Stimulated activated naive CD8-positive, alpha-beta T cell treated with anti-CD3 and anti-CD28 coated beads, Interleukin-15, Interleukin-2, amounts not matched to agents 100 ng/mL and 50 ng/mL, for 24 hours (primary cell): ENCODE measurements around the gene DCC.

Experiments
- H3K27ac Mint-ChIP-seq: one replicate; pipeline ENCODE4 v1.8.0; 2021; ENCODE audit warnings: mild to moderate bottlenecking, mixed read lengths
- H3K27me3 Mint-ChIP-seq: one replicate; pipeline ENCODE4 v1.8.0; 2021; ENCODE audit warnings: mixed read lengths
- H3K36me3 Mint-ChIP-seq: one replicate; pipeline ENCODE4 v1.8.0; 2021; ENCODE audit warnings: low read depth, mixed read lengths
- H3K4me1 Mint-ChIP-seq: one replicate; pipeline ENCODE4 v1.8.0; 2021; ENCODE audit warnings: low read depth, mixed read lengths
- H3K4me3 Mint-ChIP-seq: one replicate; pipeline ENCODE4 v1.8.0; 2021; ENCODE audit warnings: mild to moderate bottlenecking, mixed read lengths
- H3K9me3 Mint-ChIP-seq: one replicate; pipeline ENCODE4 v1.8.0; 2021; ENCODE audit warnings: mixed read lengths

DCC gene

DNA sequence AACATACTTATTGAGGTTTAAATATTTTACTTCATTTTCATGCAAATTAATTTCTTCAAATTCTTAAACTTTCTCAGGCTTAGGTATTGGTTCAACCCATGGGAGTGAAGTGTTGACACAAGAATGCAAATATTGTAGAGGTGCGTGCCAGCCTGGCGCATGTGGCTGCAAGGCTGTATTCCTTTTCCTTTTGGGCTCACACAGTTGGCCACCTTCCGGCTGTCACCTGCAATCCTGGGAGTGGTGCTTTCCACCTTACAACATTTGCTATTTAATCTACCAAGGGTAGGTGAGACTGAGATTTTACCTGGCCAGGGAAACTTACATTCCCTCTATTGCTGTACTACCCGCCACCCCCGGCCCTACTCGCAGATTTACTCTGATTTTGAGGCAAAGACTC is 141.1 kb downstream of the DCC start:
- Mint-ChIP-seq H3K27ac (no peak overlapping the region), H3K27me3 (no peaks in the 10 kb centered on the region), H3K9me3 (peaks cover 7% of the 10 kb centered on the region), H3K4me3 (no peak overlapping the region), H3K4me1 (no peaks in the 10 kb centered on the region), H3K36me3 (no peaks in the 10 kb centered on the region)

DNA sequence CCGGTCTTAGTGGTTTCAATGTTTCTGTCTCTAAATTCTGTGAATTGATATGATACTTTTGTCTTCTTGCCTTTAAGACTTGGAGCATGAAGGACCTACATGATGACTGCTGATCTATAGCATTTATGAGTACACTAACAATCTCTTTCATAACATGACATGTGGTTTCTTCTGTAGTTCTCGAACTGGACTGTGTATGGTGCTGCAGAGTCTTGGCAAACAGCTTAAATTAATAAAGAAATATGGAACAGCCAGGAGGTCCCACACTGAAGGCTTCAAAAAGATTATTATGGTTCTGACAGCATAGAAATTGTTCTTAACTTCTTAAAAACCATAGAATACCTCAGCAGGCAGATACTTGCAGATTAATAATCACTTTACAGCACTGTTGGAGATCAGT is 145.0 kb downstream of the DCC start:
- H3K4me3 Mint-ChIP-seq, result no peak overlapping the region
- H3K9me3 Mint-ChIP-seq, result peaks cover 4% of the 10 kb centered on the region
- H3K27ac Mint-ChIP-seq, result no peak overlapping the region
- no peaks in the 10 kb centered on the region for H3K4me1 Mint-ChIP-seq
- H3K27me3 Mint-ChIP-seq, result no peaks in the 10 kb centered on the region
- no peaks in the 10 kb centered on the region for H3K36me3 Mint-ChIP-seq

DNA sequence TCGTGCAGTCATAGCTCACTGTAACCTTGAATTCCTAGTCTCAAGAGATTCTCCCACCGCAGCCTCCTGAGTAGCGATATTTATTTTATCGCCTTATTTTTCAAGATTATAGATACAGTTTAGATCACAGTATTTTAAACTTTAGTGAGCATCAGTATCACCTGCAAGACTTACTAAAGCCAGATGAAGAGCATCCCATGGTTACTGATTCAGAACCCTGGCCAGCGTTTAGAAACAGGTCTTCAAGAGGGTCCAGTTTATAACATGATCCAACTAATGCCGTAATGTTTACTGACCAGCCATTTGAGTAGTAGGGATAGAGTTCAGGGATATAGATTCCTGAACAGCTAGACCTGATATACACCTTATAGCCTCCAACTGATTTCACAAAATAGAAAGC is 146.1 kb downstream of the DCC start:
- H3K27me3 Mint-ChIP-seq, result no peaks in the 10 kb centered on the region
- H3K36me3 Mint-ChIP-seq, result no peaks in the 10 kb centered on the region
- H3K4me3 Mint-ChIP-seq, result no peak overlapping the region
- H3K27ac Mint-ChIP-seq, result no peak overlapping the region
- H3K9me3 Mint-ChIP-seq, result peaks cover 4% of the 10 kb centered on the region
- no peaks in the 10 kb centered on the region for H3K4me1 Mint-ChIP-seq

DNA sequence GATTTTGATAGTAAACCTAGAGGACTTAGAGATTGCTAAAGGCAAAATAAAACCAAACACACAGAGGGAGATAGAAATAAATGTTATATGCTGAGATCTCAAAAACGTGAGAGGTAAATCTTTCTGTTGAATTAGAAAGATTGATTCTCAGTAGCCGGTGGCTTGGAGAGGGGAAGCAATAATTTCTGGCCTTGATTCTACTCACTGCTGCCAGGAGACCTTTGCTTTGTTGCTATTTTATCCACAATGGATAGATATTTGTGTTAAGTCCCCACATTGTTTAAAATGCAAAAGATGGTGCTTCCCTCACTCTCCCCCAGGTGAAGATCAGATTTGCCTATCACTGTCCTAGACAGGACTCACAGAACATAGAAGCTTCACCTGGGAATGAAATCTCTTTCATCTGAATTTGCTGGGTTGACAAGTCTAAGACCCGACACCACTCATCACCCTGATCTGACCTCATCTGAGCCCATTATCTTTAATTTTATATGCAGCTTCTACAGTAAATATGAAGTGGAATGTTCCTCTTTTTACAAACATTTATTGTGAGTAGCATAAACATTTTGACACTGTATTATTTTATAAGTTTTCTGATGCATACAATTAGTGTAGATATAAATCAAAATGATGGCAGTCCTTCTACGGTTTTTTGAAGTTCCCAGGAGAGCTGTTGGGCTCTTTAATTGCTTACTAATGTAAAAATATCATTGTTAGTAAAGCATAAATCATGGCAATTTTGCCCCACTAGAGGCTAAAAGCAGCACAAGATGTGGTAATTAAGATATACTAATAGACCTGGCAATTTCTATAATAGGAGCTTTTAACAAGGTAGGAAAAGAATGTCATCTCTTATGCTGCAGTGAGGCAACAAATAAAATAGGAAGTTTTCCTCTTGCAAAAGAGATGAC is 149.7 kb downstream of the DCC start:
- H3K9me3 Mint-ChIP-seq, result peaks cover 9% of the 10 kb centered on the region
- H3K36me3 Mint-ChIP-seq, result no peaks in the 10 kb centered on the region
- H3K27me3 Mint-ChIP-seq, result no peaks in the 10 kb centered on the region
- no peak overlapping the region for H3K4me3 Mint-ChIP-seq
- no peak overlapping the region for H3K27ac Mint-ChIP-seq
- H3K4me1 Mint-ChIP-seq, result no peaks in the 10 kb centered on the region

DNA sequence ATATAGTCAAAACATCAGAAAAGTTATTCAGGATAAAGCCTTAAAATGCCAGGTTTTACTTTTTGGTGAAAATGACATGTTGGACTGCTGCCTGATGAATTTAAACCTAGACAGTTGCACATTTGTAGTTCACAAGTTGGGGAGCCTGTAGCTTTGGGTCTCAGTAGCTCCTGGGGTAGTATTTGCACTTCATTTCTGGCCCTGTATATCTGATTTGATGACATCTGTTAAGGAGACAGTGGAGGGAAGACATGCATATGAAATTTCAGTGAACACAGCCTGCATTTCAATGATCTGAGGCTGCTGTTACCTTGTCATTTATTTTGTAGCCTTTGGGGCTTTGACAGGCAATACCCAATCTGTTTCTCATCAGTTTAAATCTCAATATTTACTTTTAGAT is 156.4 kb downstream of the DCC start:
- Mint-ChIP-seq H3K27me3 (no peaks in the 10 kb centered on the region), H3K27ac (no peak overlapping the region), H3K9me3 (peaks cover 13% of the 10 kb centered on the region), H3K36me3 (no peaks in the 10 kb centered on the region), H3K4me3 (no peak overlapping the region), H3K4me1 (no peaks in the 10 kb centered on the region)

- Mint-ChIP-seq H3K4me3 (no peak overlapping the region), H3K36me3 (no peaks in the 10 kb centered on the region), H3K4me1 (no peaks in the 10 kb centered on the region), H3K27me3 (no peaks in the 10 kb centered on the region), H3K9me3 (peaks cover 8% of the 10 kb centered on the region), H3K27ac (no peak overlapping the region)
Observed at GRCh38 chr18:52499016-52499415, 159.0 kb downstream of the DCC start.

DNA sequence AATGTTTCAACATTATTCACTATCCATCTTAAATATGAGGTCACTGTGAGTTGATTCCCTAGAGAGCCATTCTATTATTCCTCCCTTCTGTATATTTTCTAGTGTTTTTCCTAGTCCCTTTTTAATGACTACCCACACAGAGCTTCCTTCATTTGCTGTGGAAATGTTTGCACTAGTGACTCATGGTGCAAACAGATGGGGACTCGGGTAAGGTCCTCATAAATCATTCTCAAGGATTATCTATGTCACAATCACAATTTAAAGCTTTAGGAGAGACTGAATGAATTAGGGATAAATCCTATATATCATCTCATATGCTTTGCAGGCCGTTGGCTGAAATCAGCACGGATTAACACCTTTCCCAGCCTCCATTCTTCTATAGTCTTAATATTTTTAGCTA is 159.6 kb downstream of the DCC start:
- Mint-ChIP-seq H3K4me3 (no peak overlapping the region), H3K36me3 (no peaks in the 10 kb centered on the region), H3K4me1 (no peaks in the 10 kb centered on the region), H3K27ac (no peak overlapping the region), H3K27me3 (no peaks in the 10 kb centered on the region), H3K9me3 (peaks cover 4% of the 10 kb centered on the region)

DNA sequence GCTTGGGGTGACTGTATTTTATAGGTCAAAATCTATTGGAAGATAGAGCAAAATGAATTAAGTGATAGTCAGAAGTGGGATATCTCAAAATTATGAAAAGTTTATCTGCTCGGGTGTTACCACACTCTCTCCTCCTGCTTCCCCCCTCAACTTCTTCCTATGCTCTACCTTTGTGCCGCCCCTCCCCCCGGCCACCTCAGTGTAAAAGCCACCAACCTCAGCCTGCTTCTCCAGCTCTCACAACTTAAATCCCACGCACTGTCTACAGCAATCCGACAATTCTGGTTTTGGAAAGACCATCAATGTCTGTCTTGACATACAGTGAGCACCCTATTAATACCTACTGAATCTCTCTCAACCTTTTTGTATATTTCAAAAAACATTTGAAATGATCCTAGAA is 164.6 kb downstream of the DCC start:
- H3K27me3 Mint-ChIP-seq, result no peaks in the 10 kb centered on the region
- H3K36me3 Mint-ChIP-seq, result no peaks in the 10 kb centered on the region
- H3K27ac Mint-ChIP-seq, result peak overlapping the region; percentile 6
- no peaks in the 10 kb centered on the region for H3K4me1 Mint-ChIP-seq
- H3K9me3 Mint-ChIP-seq, result no peaks in the 10 kb centered on the region
- H3K4me3 Mint-ChIP-seq, result no peak overlapping the region

DNA sequence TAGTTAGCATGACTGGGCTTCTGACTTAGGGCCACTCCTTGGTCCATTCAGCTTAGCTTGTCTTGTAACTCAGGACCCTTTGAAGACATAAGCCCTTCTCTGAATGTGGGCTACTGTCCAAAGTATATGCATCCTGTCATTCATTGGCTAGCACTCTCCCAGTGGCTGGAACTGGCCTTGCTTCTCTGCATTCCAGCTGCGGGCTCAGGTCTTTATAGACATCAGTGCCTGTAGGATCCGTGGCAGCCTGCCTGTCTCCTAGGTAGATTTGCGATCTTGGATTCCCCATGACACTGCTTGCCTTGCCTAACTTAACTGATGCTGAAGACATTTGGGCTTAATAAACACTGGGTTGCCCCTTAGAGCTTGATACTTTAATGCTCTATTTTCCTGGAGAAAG is 170.1 kb downstream of the DCC start:
- no peaks in the 10 kb centered on the region for H3K27me3 Mint-ChIP-seq
- no peaks in the 10 kb centered on the region for H3K36me3 Mint-ChIP-seq
- H3K4me1 Mint-ChIP-seq, result no peaks in the 10 kb centered on the region
- H3K27ac Mint-ChIP-seq, result no peak overlapping the region
- peaks cover 4% of the 10 kb centered on the region for H3K9me3 Mint-ChIP-seq
- H3K4me3 Mint-ChIP-seq, result no peak overlapping the region

GRCh38 chr18:52518086-52518485 is 178.1 kb downstream of the DCC start:
- Mint-ChIP-seq H3K27me3 (no peaks in the 10 kb centered on the region), H3K36me3 (no peaks in the 10 kb centered on the region), H3K4me3 (no peak overlapping the region), H3K27ac (no peak overlapping the region), H3K9me3 (peaks cover 4% of the 10 kb centered on the region), H3K4me1 (no peaks in the 10 kb centered on the region)

DNA sequence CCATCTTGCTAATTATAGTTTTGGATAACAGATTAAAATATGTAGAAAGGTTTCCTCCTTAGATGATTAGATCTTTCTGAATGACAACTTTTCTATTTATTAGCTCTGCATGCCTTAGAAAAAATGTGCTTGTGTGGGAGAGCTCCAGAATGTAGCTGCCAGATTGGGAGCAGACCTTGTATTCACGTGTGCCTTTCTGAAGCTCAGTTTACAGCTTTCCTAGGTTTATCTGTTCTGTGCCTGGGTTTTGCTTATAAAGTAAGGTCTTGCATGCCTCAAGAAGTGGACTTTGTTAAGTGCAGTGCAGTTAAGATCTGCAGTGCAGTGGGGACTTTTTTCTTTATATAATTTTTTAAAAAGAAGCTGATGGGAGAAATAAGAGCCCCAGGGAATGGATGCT is 179.0 kb downstream of the DCC start:
- Mint-ChIP-seq H3K27me3 (no peaks in the 10 kb centered on the region), H3K4me3 (no peak overlapping the region), H3K27ac (no peak overlapping the region), H3K4me1 (no peaks in the 10 kb centered on the region), H3K36me3 (no peaks in the 10 kb centered on the region), H3K9me3 (peaks cover 4% of the 10 kb centered on the region)

DNA sequence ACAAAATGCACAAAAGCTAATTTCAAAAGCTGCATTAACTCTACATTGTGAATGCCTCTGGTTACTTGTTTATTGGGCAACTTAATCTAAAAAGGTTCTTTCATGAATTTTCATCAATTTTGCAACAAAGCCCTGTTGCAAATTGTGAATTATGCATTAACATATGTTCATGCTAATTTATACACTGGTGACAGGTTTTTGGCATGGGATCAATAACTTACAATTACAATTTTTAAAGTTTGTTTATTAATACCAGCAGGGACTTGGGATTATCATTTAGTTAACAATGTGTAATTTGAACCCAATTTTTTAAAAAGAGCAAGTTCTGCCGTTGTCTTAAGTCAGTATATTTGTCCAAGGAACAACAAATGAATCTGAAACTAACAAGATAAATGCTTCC is 183.6 kb downstream of the DCC start:
- no peak overlapping the region for H3K27ac Mint-ChIP-seq
- no peaks in the 10 kb centered on the region for H3K27me3 Mint-ChIP-seq
- no peak overlapping the region for H3K4me3 Mint-ChIP-seq
- no peaks in the 10 kb centered on the region for H3K9me3 Mint-ChIP-seq
- no peaks in the 10 kb centered on the region for H3K36me3 Mint-ChIP-seq
- no peaks in the 10 kb centered on the region for H3K4me1 Mint-ChIP-seq

DNA sequence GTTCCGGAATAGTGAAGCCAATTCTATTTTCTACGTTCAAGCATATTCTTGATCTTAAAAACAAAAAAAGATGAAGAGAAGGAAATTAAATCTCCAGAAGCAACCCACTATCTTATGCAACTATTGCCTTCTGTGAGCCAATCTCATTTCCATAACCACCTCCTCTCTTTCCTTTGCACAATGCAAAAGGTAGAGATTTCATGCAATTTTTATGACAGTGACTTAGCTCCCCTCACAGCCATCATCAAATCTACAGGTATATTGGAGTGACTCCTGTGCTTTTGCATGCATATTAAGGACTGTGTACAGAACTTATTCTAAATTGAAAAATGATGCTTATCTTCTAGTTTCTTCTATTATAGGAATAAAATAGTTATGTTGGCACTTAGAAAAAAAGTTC is 191.8 kb downstream of the DCC start:
- H3K36me3 Mint-ChIP-seq, result no peaks in the 10 kb centered on the region
- no peak overlapping the region for H3K4me3 Mint-ChIP-seq
- H3K27ac Mint-ChIP-seq, result no peak overlapping the region

DNA sequence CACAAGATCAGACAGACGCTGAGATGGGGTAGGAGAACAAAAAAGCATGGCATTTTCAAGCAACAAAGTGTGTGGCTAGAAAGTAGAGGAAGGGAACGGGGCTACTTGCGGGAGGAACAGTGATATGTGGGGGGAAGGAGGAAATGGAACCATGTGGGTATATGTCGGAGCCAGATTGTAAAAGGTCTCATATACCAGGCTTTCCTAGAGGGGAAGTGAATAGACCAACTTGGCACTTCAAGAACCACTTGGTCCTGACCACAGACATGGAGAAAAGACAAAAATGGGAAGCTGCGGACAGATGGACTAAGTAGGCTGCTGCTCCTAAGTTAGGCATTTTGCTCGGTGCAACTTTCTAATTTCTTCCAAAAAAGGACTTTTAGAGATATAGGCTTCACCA is 196.0 kb downstream of the DCC start:
- Mint-ChIP-seq H3K9me3 (no peaks in the 10 kb centered on the region), H3K27ac (no peak overlapping the region), H3K4me3 (no peak overlapping the region), H3K27me3 (no peaks in the 10 kb centered on the region), H3K4me1 (no peaks in the 10 kb centered on the region), H3K36me3 (no peaks in the 10 kb centered on the region)

More for the DNA sequence above, 191.8 kb downstream of the DCC start:
- no peaks in the 10 kb centered on the region for H3K27me3 Mint-ChIP-seq
- H3K4me1 Mint-ChIP-seq, result no peaks in the 10 kb centered on the region
- H3K9me3 Mint-ChIP-seq, result no peaks in the 10 kb centered on the region

GRCh38 chr18:52537261-52537660 is 197.3 kb downstream of the DCC start:
- H3K36me3 Mint-ChIP-seq, result no peaks in the 10 kb centered on the region
- H3K4me1 Mint-ChIP-seq, result no peaks in the 10 kb centered on the region
- H3K27me3 Mint-ChIP-seq, result no peaks in the 10 kb centered on the region
- no peaks in the 10 kb centered on the region for H3K9me3 Mint-ChIP-seq
- H3K4me3 Mint-ChIP-seq, result no peak overlapping the region
- H3K27ac Mint-ChIP-seq, result no peak overlapping the region

GRCh38 chr18:52541056-52541455 is 201.1 kb downstream of the DCC start:
- Mint-ChIP-seq H3K27me3 (no peaks in the 10 kb centered on the region), H3K36me3 (no peaks in the 10 kb centered on the region), H3K4me1 (no peaks in the 10 kb centered on the region), H3K4me3 (no peak overlapping the region), H3K9me3 (no peaks in the 10 kb centered on the region), H3K27ac (no peak overlapping the region)
